Measurements from ENCODE around the gene TRIM2. TPM values are rescaled to one million over a fixed set of nuclear protein-coding genes. Genes with fewer than 3 reads are reported as not detected.

Gene TRIM2
- total RNA-seq, 1 experiment from 2014 or later, result 0.97 TPM

- Histone ChIP-seq H3K9me3 (ENCODE audit: low read length) (no peaks in the 10 kb centered on the region), H3K4me1 (ENCODE audit: low read length) (peaks cover 68% of the 10 kb centered on the region), H3K27me3 (ENCODE audit: low read length) (no peaks in the 10 kb centered on the region), H4K20me1 (ENCODE audit: insufficient read depth, low read depth, low read length) (no peaks in the 10 kb centered on the region), H3K4me3 (ENCODE audit: low read length) (peak overlapping the region; percentile 83), H3K9me2 (replicated peaks; ENCODE audit: insufficient read depth, low read length) (no peaks in the 10 kb centered on the region), H3K4me2 (ENCODE audit: low read depth, low read length, poor library complexity, severe bottlenecking) (peak overlapping the region; percentile 85), H3K9ac (ENCODE audit: low read length) (peak overlapping the region; percentile 89), H2AFZ (ENCODE audit: low read length) (no peak overlapping the region), H3K79me2 (ENCODE audit: low read length) (peaks cover 61% of the 10 kb centered on the region), H3K27ac (ENCODE audit: low read length) (peak overlapping the region; percentile 93), H3K36me3 (ENCODE audit: insufficient read depth, low read length) (peaks cover 18% of the 10 kb centered on the region; the same call in 1 of the 2 replicates)
- peak; percentile 73 for DNase-seq
Observed at GRCh38 chr4:153346031-153346430, 141.8 kb downstream of the TRIM2 start.

GRCh38 chr4:153346563-153346962 lies 142.3 kb downstream of the TRIM2 start:
- no peak overlapping the region for H2AFZ ChIP-seq (ENCODE audit: low read length)
- peaks cover 67% of the 10 kb centered on the region for H3K79me2 ChIP-seq (ENCODE audit: low read length)
- peaks cover 62% of the 10 kb centered on the region for H3K4me1 ChIP-seq (ENCODE audit: low read length)

GRCh38 chr4:153347117-153347516 lies 142.9 kb downstream of the TRIM2 start:
- DNase-seq, result peak; percentile 56
- Histone ChIP-seq H3K36me3 (ENCODE audit: insufficient read depth, low read length) (peaks cover 29% of the 10 kb centered on the region), H3K4me2 (ENCODE audit: low read depth, low read length, poor library complexity, severe bottlenecking) (peak overlapping the region; percentile 85), H4K20me1 (ENCODE audit: insufficient read depth, low read depth, low read length) (no peaks in the 10 kb centered on the region), H3K79me2 (ENCODE audit: low read length) (peaks cover 72% of the 10 kb centered on the region), H3K27ac (ENCODE audit: low read length) (peak overlapping the region; percentile 93), H2AFZ (ENCODE audit: low read length) (no peak overlapping the region), H3K4me1 (ENCODE audit: low read length) (peaks cover 57% of the 10 kb centered on the region), H3K4me3 (ENCODE audit: low read length) (peak overlapping the region; percentile 83), H3K9me3 (ENCODE audit: low read length) (no peaks in the 10 kb centered on the region), H3K27me3 (ENCODE audit: low read length) (no peaks in the 10 kb centered on the region), H3K9me2 (replicated peaks; ENCODE audit: insufficient read depth, low read length) (no peaks in the 10 kb centered on the region), H3K9ac (ENCODE audit: low read length) (peak overlapping the region; percentile 89)

More at GRCh38 chr4:153346563-153346962, 142.3 kb downstream of the TRIM2 start:
- no peaks in the 10 kb centered on the region for H3K9me3 ChIP-seq (ENCODE audit: low read length)
- H3K9me2 ChIP-seq (replicated peaks; ENCODE audit: insufficient read depth, low read length), result no peaks in the 10 kb centered on the region
- H3K4me2 ChIP-seq (ENCODE audit: low read depth, low read length, poor library complexity, severe bottlenecking), result peak overlapping the region; percentile 85
- peak overlapping the region; percentile 93 for H3K27ac ChIP-seq (ENCODE audit: low read length)
- no peaks in the 10 kb centered on the region for H3K27me3 ChIP-seq (ENCODE audit: low read length)
- H3K9ac ChIP-seq (ENCODE audit: low read length), result peak overlapping the region; percentile 89
- peak overlapping the region; percentile 83 for H3K4me3 ChIP-seq (ENCODE audit: low read length)
- peak; percentile 61 for DNase-seq
- peaks cover 23% of the 10 kb centered on the region for H3K36me3 ChIP-seq (ENCODE audit: insufficient read depth, low read length)
- no peaks in the 10 kb centered on the region for H4K20me1 ChIP-seq (ENCODE audit: insufficient read depth, low read depth, low read length)

- Histone ChIP-seq H3K27ac (ENCODE audit: low read length) (peak overlapping the region; percentile 93), H2AFZ (ENCODE audit: low read length) (0 out of 2 replicates have a peak overlapping the region, but pooled peaks have one; percentile 4), H3K9me3 (ENCODE audit: low read length) (no peaks in the 10 kb centered on the region), H4K20me1 (ENCODE audit: insufficient read depth, low read depth, low read length) (no peaks in the 10 kb centered on the region), H3K4me1 (ENCODE audit: low read length) (peaks cover 51% of the 10 kb centered on the region), H3K79me2 (ENCODE audit: low read length) (peaks cover 81% of the 10 kb centered on the region), H3K9me2 (replicated peaks; ENCODE audit: insufficient read depth, low read length) (no peaks in the 10 kb centered on the region), H3K4me2 (ENCODE audit: low read depth, low read length, poor library complexity, severe bottlenecking) (peak overlapping the region; percentile 85), H3K4me3 (ENCODE audit: low read length) (peak overlapping the region; percentile 83), H3K36me3 (ENCODE audit: insufficient read depth, low read length) (peaks cover 35% of the 10 kb centered on the region), H3K9ac (ENCODE audit: low read length) (peak overlapping the region; percentile 89), H3K27me3 (ENCODE audit: low read length) (no peaks in the 10 kb centered on the region)
- peak; percentile 74 for DNase-seq
Observed at GRCh38 chr4:153348006-153348405, 143.8 kb downstream of the TRIM2 start.

GRCh38 chr4:153349206-153349805 lies 145.1 kb downstream of the TRIM2 start:
- Histone ChIP-seq H3K27ac (ENCODE audit: low read length) (peak overlapping the region; percentile 93), H3K4me3 (ENCODE audit: low read length) (no peak overlapping the region), H3K79me2 (ENCODE audit: low read length) (peaks cover 93% of the 10 kb centered on the region), H4K20me1 (ENCODE audit: insufficient read depth, low read depth, low read length) (no peaks in the 10 kb centered on the region), H3K9me3 (ENCODE audit: low read length) (no peaks in the 10 kb centered on the region), H3K4me2 (ENCODE audit: low read depth, low read length, poor library complexity, severe bottlenecking) (peak overlapping the region; percentile 19), H2AFZ (ENCODE audit: low read length) (no peak overlapping the region), H3K9ac (ENCODE audit: low read length) (no peak overlapping the region; the same call in 1 of the 2 replicates), H3K4me1 (ENCODE audit: low read length) (peaks cover 43% of the 10 kb centered on the region), H3K36me3 (ENCODE audit: insufficient read depth, low read length) (peaks cover 43% of the 10 kb centered on the region), H3K9me2 (replicated peaks; ENCODE audit: insufficient read depth, low read length) (no peaks in the 10 kb centered on the region), H3K27me3 (ENCODE audit: low read length) (no peaks in the 10 kb centered on the region)
- DNase-seq, result no peak

GRCh38 chr4:153362184-153362583 lies 157.9 kb downstream of the TRIM2 start:
- no peak for DNase-seq
- Histone ChIP-seq H3K9me2 (replicated peaks; ENCODE audit: insufficient read depth, low read length) (no peaks in the 10 kb centered on the region), H3K79me2 (ENCODE audit: low read length) (peaks cover 22% of the 10 kb centered on the region), H3K27me3 (ENCODE audit: low read length) (no peaks in the 10 kb centered on the region), H3K4me3 (ENCODE audit: low read length) (no peak overlapping the region), H3K9ac (ENCODE audit: low read length) (no peak overlapping the region), H4K20me1 (ENCODE audit: insufficient read depth, low read depth, low read length) (no peaks in the 10 kb centered on the region), H3K36me3 (ENCODE audit: insufficient read depth, low read length) (peaks cover 76% of the 10 kb centered on the region), H3K4me1 (ENCODE audit: low read length) (no peaks in the 10 kb centered on the region), H2AFZ (ENCODE audit: low read length) (no peak overlapping the region), H3K4me2 (ENCODE audit: low read depth, low read length, poor library complexity, severe bottlenecking) (no peak overlapping the region), H3K27ac (ENCODE audit: low read length) (no peak overlapping the region), H3K9me3 (ENCODE audit: low read length) (no peaks in the 10 kb centered on the region)

- DNase-seq, result no peak
- Histone ChIP-seq H3K36me3 (ENCODE audit: insufficient read depth, low read length) (peaks cover 83% of the 10 kb centered on the region), H3K4me2 (ENCODE audit: low read depth, low read length, poor library complexity, severe bottlenecking) (no peak overlapping the region), H3K9me3 (ENCODE audit: low read length) (no peaks in the 10 kb centered on the region), H2AFZ (ENCODE audit: low read length) (no peak overlapping the region), H4K20me1 (ENCODE audit: insufficient read depth, low read depth, low read length) (no peaks in the 10 kb centered on the region), H3K27ac (ENCODE audit: low read length) (no peak overlapping the region), H3K79me2 (ENCODE audit: low read length) (peaks cover 12% of the 10 kb centered on the region), H3K4me1 (ENCODE audit: low read length) (no peaks in the 10 kb centered on the region), H3K27me3 (ENCODE audit: low read length) (no peaks in the 10 kb centered on the region), H3K9me2 (replicated peaks; ENCODE audit: insufficient read depth, low read length) (no peaks in the 10 kb centered on the region), H3K4me3 (ENCODE audit: low read length) (no peak overlapping the region), H3K9ac (ENCODE audit: low read length) (no peak overlapping the region)
Observed at GRCh38 chr4:153364061-153364460, 159.8 kb downstream of the TRIM2 start.

- peak; percentile 62 for DNase-seq
- no peak overlapping the region for H3K27ac ChIP-seq (ENCODE audit: low read length)
- H3K79me2 ChIP-seq (ENCODE audit: low read length), result peaks cover 6% of the 10 kb centered on the region; the same call in 1 of the 2 replicates
- no peaks in the 10 kb centered on the region for H3K9me3 ChIP-seq (ENCODE audit: low read length)
- H2AFZ ChIP-seq (ENCODE audit: low read length), result no peak overlapping the region
- H4K20me1 ChIP-seq (ENCODE audit: insufficient read depth, low read depth, low read length), result no peaks in the 10 kb centered on the region
- H3K36me3 ChIP-seq (ENCODE audit: insufficient read depth, low read length), result peaks cover 83% of the 10 kb centered on the region
- H3K9me2 ChIP-seq (replicated peaks; ENCODE audit: insufficient read depth, low read length), result no peaks in the 10 kb centered on the region
- H3K4me3 ChIP-seq (ENCODE audit: low read length), result no peak overlapping the region
- no peak overlapping the region for H3K9ac ChIP-seq (ENCODE audit: low read length)
- H3K27me3 ChIP-seq (ENCODE audit: low read length), result no peaks in the 10 kb centered on the region
- H3K4me1 ChIP-seq (ENCODE audit: low read length), result no peaks in the 10 kb centered on the region
- no peak overlapping the region for H3K4me2 ChIP-seq (ENCODE audit: low read depth, low read length, poor library complexity, severe bottlenecking)
Observed at GRCh38 chr4:153365003-153365402, 160.8 kb downstream of the TRIM2 start.

Data from Karpas-422 (cell line).